WTC11 (cell line): ENCODE measurements around the gene PYM1. TPM values are rescaled to one million over a fixed set of nuclear protein-coding genes. Genes with fewer than 3 reads are reported as not detected.

Experiments
- ATAC-seq: fragments of 200-7000 bp; cut with Tn5 transposase; 2 replicates; pipeline ENCODE4 v1.10.0; 2021; ENCODE audit warnings: mild to moderate bottlenecking, moderate library complexity
- CTCF ChIA-PET: fragments of 300-600 bp; sonication (Branson Sonifier 250); formaldehyde crosslinking; loops from one replicate; lab custom pipeline; 2021; ENCODE audit warnings: antibody characterized with exemption; lab: Charles Lee
- POLR2A ChIA-PET: fragments of 350-600 bp; sonication (Branson Sonifier 250); formaldehyde crosslinking; loops from one replicate; lab custom pipeline; 2021; ENCODE audit warnings: antibody characterized with exemption; lab: Charles Lee
- DNase-seq: peaks from one replicate; pipeline ENCODE4 v3.0.0; 2021; ENCODE audit warnings: low spot score
- H3K27ac Mint-ChIP-seq: 2 replicates; pipeline ENCODE4 v1.8.0; 2021; ENCODE audit warnings: mixed read lengths
- H3K27me3 Mint-ChIP-seq: 2 replicates; pipeline ENCODE4 v1.8.0; 2021; ENCODE audit warnings: low read depth, mild to moderate bottlenecking, moderate library complexity, mixed read lengths
- H3K36me3 Mint-ChIP-seq: 2 replicates; pipeline ENCODE4 v1.8.0; 2021; ENCODE audit warnings: mixed read lengths
- H3K4me1 Mint-ChIP-seq: 2 replicates; pipeline ENCODE4 v1.8.0; 2022; ENCODE audit warnings: mixed read lengths
- H3K4me3 Mint-ChIP-seq: 2 replicates; pipeline ENCODE4 v1.8.0; 2021; ENCODE audit warnings: mild to moderate bottlenecking, moderate library complexity, mixed read lengths
- H3K9me3 Mint-ChIP-seq: 2 replicates; pipeline ENCODE4 v1.8.0; 2021; ENCODE audit warnings: mixed read lengths
- ATF3 ChIP-seq: sonication (generic); formaldehyde crosslinking; conservative IDR thresholded peaks from 2 replicates; pipeline ENCODE4 v1.8.1; 2022; ENCODE audit warnings: mild to moderate bottlenecking, missing genetic modification reagents
- CREM ChIP-seq: sonication (generic); formaldehyde crosslinking; IDR thresholded peaks from 2 replicates; pipeline ENCODE4 v1.8.1; 2022; ENCODE audit warnings: mild to moderate bottlenecking, missing genetic modification reagents, moderate library complexity
- EMX1 ChIP-seq: fragments of 250-450 bp; sonication (Bioruptor Pico); IDR thresholded peaks from 2 replicates; pipeline ENCODE4 v1.8.0; 2021; ENCODE audit warnings: mild to moderate bottlenecking
- ERG ChIP-seq: fragments of 250-450 bp; sonication (Bioruptor Pico); IDR thresholded peaks from 2 replicates; pipeline ENCODE4 v1.8.0; 2021; ENCODE audit warnings: mild to moderate bottlenecking
- ESRRA ChIP-seq: sonication (generic); formaldehyde crosslinking; IDR thresholded peaks from 2 replicates; pipeline ENCODE4 v1.8.1; 2022; ENCODE audit warnings: mild to moderate bottlenecking, missing genetic modification reagents, borderline replicate concordance
- ETV6 ChIP-seq: sonication (generic); formaldehyde crosslinking; IDR thresholded peaks from 2 replicates; pipeline ENCODE4 v1.8.1; 2022; ENCODE audit warnings: mild to moderate bottlenecking, missing genetic modification reagents
- GTF2I ChIP-seq: fragments of 250-450 bp; sonication (Bioruptor Pico); conservative IDR thresholded peaks from 2 replicates; pipeline ENCODE4 v1.4.0; 2021; ENCODE audit warnings: mild to moderate bottlenecking
- HMGA2 ChIP-seq: fragments of 250-450 bp; sonication (Bioruptor Pico); IDR thresholded peaks from 2 replicates; pipeline ENCODE4 v1.4.0; 2021; ENCODE audit warnings: mild to moderate bottlenecking, moderate library complexity
- IRF1 ChIP-seq: sonication (generic); formaldehyde crosslinking; IDR thresholded peaks from 2 replicates; pipeline ENCODE4 v1.8.0; 2023; ENCODE audit warnings: missing genetic modification reagents
- KAT7 ChIP-seq: sonication (generic); formaldehyde crosslinking; IDR thresholded peaks from 2 replicates; pipeline ENCODE4 v1.8.1; 2023; ENCODE audit warnings: missing genetic modification reagents, mild to moderate bottlenecking, borderline replicate concordance
- MLX ChIP-seq: sonication (generic); formaldehyde crosslinking; IDR thresholded peaks from 2 replicates; pipeline ENCODE4 v1.8.1; 2023; ENCODE audit warnings: mild to moderate bottlenecking, missing genetic modification reagents, moderate library complexity
- NFATC4 ChIP-seq: fragments of 250-450 bp; sonication (Bioruptor Pico); IDR thresholded peaks from 2 replicates; pipeline ENCODE4 v1.9.0; 2021; ENCODE audit warnings: mild to moderate bottlenecking
- NFYB ChIP-seq: sonication (generic); formaldehyde crosslinking; conservative IDR thresholded peaks from 2 replicates; pipeline ENCODE4 v1.8.0; 2022; ENCODE audit warnings: low read depth, missing genetic modification reagents
- NR2C2 ChIP-seq: sonication (generic); formaldehyde crosslinking; IDR thresholded peaks from 2 replicates; pipeline ENCODE4 v1.8.0; 2022; ENCODE audit warnings: mild to moderate bottlenecking, missing genetic modification reagents
- RELA ChIP-seq: sonication (generic); formaldehyde crosslinking; IDR thresholded peaks from 2 replicates; pipeline ENCODE4 v1.8.1; 2022; ENCODE audit warnings: missing genetic modification reagents, mild to moderate bottlenecking, borderline replicate concordance
- RORB ChIP-seq: fragments of 250-450 bp; sonication (Bioruptor Pico); IDR thresholded peaks from 2 replicates; pipeline ENCODE4 v1.9.0; 2021; ENCODE audit warnings: mild to moderate bottlenecking
- SP1 ChIP-seq: sonication (generic); formaldehyde crosslinking; conservative IDR thresholded peaks from 2 replicates; pipeline ENCODE4 v1.8.1; 2022; ENCODE audit warnings: missing genetic modification reagents
- TCF7 ChIP-seq: sonication (generic); formaldehyde crosslinking; IDR thresholded peaks from 2 replicates; pipeline ENCODE4 v1.8.0; 2022; ENCODE audit warnings: mild to moderate bottlenecking, low read depth, missing genetic modification reagents, moderate library complexity
- ZBTB21 ChIP-seq: sonication (generic); formaldehyde crosslinking; IDR thresholded peaks from 2 replicates; pipeline ENCODE4 v1.8.1; 2023; ENCODE audit warnings: mild to moderate bottlenecking, missing genetic modification reagents, borderline replicate concordance
- ZNF232 ChIP-seq: sonication (generic); formaldehyde crosslinking; IDR thresholded peaks from 2 replicates; pipeline ENCODE4 v1.8.0; 2022; ENCODE audit warnings: mild to moderate bottlenecking, missing genetic modification reagents
- ZNF512 ChIP-seq: sonication (generic); formaldehyde crosslinking; IDR thresholded peaks from 2 replicates; pipeline ENCODE4 v1.8.1; 2022; ENCODE audit warnings: missing genetic modification reagents, borderline replicate concordance
- total RNA-seq: library from RNA; stranded (reverse); gene quantifications from 3 replicates; pipeline ENCODE4 v1.2.3, GENCODE V29; 2021
- TF ChIP-seq, protein P1 (sequence below): sonication (generic); formaldehyde crosslinking; IDR thresholded peaks from 2 replicates; pipeline ENCODE4 v1.8.1; 2023; ENCODE audit warnings: mild to moderate bottlenecking, missing genetic modification reagents, moderate library complexity
- TF ChIP-seq, protein P2 (sequence below): sonication (generic); formaldehyde crosslinking; IDR thresholded peaks from 2 replicates; pipeline ENCODE4 v1.8.0; 2022; ENCODE audit warnings: mild to moderate bottlenecking, missing genetic modification reagents
- TF ChIP-seq, protein P3 (sequence below): fragments of 250-450 bp; sonication (Bioruptor Pico); conservative IDR thresholded peaks from 2 replicates; pipeline ENCODE4 v1.9.0; 2021; ENCODE audit warnings: mild to moderate bottlenecking

PYM1 gene
- total RNA-seq, 1 experiment from 2014 or later: 55.5 TPM

GRCh38 chr12:55970775-55971174 lies 43.1 kb upstream of the PYM1 start (continued):
- TF ChIP-seq, protein P1, sequence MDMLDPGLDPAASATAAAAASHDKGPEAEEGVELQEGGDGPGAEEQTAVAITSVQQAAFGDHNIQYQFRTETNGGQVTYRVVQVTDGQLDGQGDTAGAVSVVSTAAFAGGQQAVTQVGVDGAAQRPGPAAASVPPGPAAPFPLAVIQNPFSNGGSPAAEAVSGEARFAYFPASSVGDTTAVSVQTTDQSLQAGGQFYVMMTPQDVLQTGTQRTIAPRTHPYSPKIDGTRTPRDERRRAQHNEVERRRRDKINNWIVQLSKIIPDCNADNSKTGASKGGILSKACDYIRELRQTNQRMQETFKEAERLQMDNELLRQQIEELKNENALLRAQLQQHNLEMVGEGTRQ (CRISPR knock-in tag): no peak
- TF ChIP-seq RORB (CRISPR knock-in tag) (no peak), HMGA2 (CRISPR knock-in tag) (no peak), EMX1 (CRISPR knock-in tag) (no peak), NR2C2 (CRISPR knock-in tag) (no peak), ATF3 (CRISPR knock-in tag) (no peak), ETV6 (no peak), ESRRA (CRISPR knock-in tag) (no peak), ERG (no peak), ZNF232 (no peak)

DNA sequence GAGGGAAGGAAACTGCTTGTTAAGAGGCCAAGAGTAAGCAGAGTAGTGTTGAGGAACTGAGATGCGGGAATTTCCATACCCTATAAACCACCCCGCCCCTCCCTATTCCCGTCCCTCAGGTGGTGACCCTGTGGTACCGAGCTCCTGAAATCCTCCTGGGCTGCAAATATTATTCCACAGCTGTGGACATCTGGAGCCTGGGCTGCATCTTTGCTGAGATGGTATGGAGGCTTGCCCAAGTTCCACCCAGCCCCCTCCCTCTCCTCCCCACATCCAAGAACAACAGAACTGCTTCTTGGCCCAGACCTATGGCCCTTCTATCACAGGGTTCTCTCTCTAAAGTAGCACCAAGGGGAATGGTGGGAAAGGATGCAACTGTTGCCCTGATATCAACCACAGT lies 41.7 kb upstream of the PYM1 start:
- ChIA-PET POLR2A (no interaction called here), CTCF (no interaction called here)
- no peak for DNase-seq
- no peaks in the 10 kb centered on the region for H3K9me3 Mint-ChIP-seq
- no peak for TF ChIP-seq ZNF232
- TF ChIP-seq ZBTB21 (CRISPR knock-in tag): no peak
- TF ChIP-seq NR2C2 (CRISPR knock-in tag): no peak
- H3K4me3 Mint-ChIP-seq: no peak overlapping the region
- H3K4me1 Mint-ChIP-seq: peaks cover 26% of the 10 kb centered on the region
- peaks cover 15% of the 10 kb centered on the region for H3K36me3 Mint-ChIP-seq
- ATAC-seq: no peak
- H3K27me3 Mint-ChIP-seq: no peaks in the 10 kb centered on the region
- no peak overlapping the region for H3K27ac Mint-ChIP-seq

DNA sequence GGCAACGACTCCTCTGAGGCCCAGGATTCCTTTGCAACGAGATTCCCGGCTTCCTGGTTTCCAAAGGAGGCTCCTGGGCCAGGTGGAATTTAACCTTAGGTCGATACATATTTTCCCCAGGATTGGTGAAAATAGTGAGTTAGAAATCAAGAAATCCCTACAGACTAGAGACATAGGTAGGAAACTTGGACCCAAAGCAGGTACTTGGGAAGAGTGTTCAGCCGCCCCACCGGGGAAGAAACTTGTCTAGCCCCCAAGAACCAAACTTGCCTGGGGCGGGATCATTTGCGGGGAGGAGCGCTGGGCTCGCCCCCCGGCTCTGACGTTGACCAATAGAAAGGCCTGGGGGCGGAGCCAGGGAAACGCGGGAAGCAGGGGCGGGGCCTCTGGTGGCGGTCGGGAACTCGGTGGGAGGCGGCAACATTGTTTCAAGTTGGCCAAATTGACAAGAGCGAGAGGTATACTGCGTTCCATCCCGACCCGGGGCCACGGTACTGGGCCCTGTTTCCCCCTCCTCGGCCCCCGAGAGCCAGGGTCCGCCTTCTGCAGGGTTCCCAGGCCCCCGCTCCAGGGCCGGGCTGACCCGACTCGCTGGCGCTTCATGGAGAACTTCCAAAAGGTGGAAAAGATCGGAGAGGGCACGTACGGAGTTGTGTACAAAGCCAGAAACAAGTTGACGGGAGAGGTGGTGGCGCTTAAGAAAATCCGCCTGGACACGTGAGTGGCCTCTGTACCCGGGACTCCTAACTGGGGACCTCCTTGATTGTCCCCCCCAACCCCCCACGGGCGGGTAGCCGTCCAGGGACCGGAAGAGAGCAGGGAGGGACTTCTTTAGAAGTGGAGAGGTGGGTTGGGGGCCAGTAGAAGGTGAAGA lies 39.0 kb upstream of the PYM1 start, which contains the start of gene CDK2:
Gene CDK2, plus strand, starts transcription at position 423 of the 874 bp plus-strand sequence. Its CDS starts 179 bp downstream, at position 602.
- Mint-ChIP-seq H3K4me1 (peaks cover 26% of the 10 kb centered on the region), H3K4me3 (peak within 1 kb of the TSS; percentile 99), H3K9me3 (no peaks in the 10 kb centered on the region), H3K36me3 (peaks cover 15% of the 10 kb centered on the region), H3K27ac (peak within 1 kb of the TSS; percentile 99), H3K27me3 (no peaks in the 10 kb centered on the region)
- ChIA-PET CTCF (interaction anchor here (0.6 to 1.2 kb wide), 2 partner anchors 27 to 71 kb away, joined by 3 to 4 read pairs; no protein-coding TSS in a partner anchor), POLR2A (no interaction called here)
- DNase-seq: peak; percentile 97
- ATAC-seq: peak; percentile 89
- TF ChIP-seq ATF3 (CRISPR knock-in tag): no peak
- no peak for TF ChIP-seq KAT7 (CRISPR knock-in tag)
- TF ChIP-seq ZNF512: no peak
- no peak for TF ChIP-seq TCF7
- no peak for TF ChIP-seq GTF2I (CRISPR knock-in tag)
- TF ChIP-seq, protein P2, sequence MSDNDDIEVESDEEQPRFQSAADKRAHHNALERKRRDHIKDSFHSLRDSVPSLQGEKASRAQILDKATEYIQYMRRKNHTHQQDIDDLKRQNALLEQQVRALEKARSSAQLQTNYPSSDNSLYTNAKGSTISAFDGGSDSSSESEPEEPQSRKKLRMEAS (CRISPR knock-in tag): no peak
- TF ChIP-seq CREM (CRISPR knock-in tag): no peak
- TF ChIP-seq, protein P3, sequence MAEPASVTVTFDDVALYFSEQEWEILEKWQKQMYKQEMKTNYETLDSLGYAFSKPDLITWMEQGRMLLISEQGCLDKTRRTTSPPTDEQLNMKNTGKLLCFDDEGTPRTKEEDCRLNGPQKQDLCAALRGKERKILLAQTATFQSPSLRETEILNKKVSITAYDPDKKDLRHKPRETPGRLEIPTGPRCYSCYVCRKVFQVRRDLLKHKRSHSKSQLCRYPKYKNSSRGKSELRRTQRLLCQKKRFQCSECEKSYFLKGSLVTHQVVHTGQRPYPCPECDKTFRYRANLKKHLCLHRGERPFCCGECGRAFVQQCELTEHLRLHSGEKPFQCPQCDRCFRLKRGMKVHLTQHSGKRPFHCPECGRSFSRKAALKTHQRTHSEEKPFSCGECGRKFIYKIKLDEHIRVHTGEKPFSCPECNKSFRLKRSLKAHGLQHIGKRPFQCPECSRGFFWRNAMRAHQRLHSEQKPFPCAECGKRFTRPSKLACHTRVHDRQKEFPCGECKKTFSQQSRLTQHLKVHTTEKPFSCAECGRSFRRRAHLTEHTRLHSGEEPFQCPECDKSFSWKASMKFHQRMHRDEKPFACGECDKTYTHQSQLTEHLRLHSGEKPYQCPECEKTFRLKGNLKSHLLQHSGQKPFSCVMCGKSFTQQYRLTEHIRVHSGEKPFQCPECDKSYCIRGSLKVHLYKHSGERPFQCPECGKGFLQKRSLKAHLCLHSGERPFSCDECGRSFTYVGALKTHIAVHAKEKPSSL: no peak
- no peak for TF ChIP-seq MLX (CRISPR knock-in tag)
- no peak for TF ChIP-seq NFATC4
- TF ChIP-seq NFYB (CRISPR knock-in tag): peak; percentile 74
- TF ChIP-seq IRF1 (CRISPR knock-in tag): no peak
- TF ChIP-seq SP1 (CRISPR knock-in tag): peak; percentile 84
- no peak for TF ChIP-seq RELA (CRISPR knock-in tag)
